K562 (cell line): ENCODE results near the gene ZCCHC8. TPM values are rescaled to one million over a fixed set of nuclear protein-coding genes. Genes with fewer than 3 reads are reported as not detected.
A peak's percentile ranks its signal among the peaks of the same experiment; 100 is the strongest.

Source experiments
- ATF3 ChIP-seq, 2 experiments: fragments of 450-650 bp in 1 of 2; sonication (generic) in 1 of 2; formaldehyde crosslinking in 1 of 2; IDR thresholded peaks in 1 of 2; conservative IDR thresholded peaks in 1 of 2; 2 replicates each; pipeline versions ENCODE4 v1.6.1 to v1.8.1; 2016 to 2023; ENCODE audit warnings: mild to moderate bottlenecking in 2 of 2, moderate library complexity in 2 of 2, inconsistent platforms in 1 of 2, missing genetic modification reagents in 1 of 2
- CHD1 ChIP-seq: fragments of 200-600 bp; sonication (generic); IDR thresholded peaks from one replicate; pipeline ENCODE4 v1.6.1; 2012; ENCODE audit warnings: mild to moderate bottlenecking, moderate library complexity, low read length, inconsistent platforms
- CREM ChIP-seq: IDR thresholded peaks from 2 replicates; pipeline ENCODE4 v1.6.1; 2014; ENCODE audit warnings: antibody characterized with exemption, low read depth
- E2F6 ChIP-seq, 2 experiments: IDR thresholded peaks; 2 replicates each; pipeline ENCODE4 v1.6.1; 2011; ENCODE audit warnings: borderline replicate concordance in 1 of 2, control low read depth in 1 of 2, low read depth in 1 of 2, low read length in 1 of 2, mild to moderate bottlenecking in 1 of 2, mixed read lengths in 1 of 2, moderate library complexity in 1 of 2; ENCODE audit not compliant: insufficient read depth in 1 of 2, insufficient read length in 1 of 2, poor library complexity in 1 of 2, severe bottlenecking in 1 of 2; ENCODE audit errors: extremely low read depth in 1 of 2
- E2F8 ChIP-seq: fragments of 450-650 bp; IDR thresholded peaks from 2 replicates; pipeline ENCODE4 v1.7.1; 2018; ENCODE audit warnings: mild to moderate bottlenecking, low read depth; ENCODE audit not compliant: partially characterized antibody
- ERF ChIP-seq: fragments of 450-650 bp; formaldehyde crosslinking; IDR thresholded peaks from 2 replicates; pipeline ENCODE4 v1.4.0; 2020; ENCODE audit warnings: mild to moderate bottlenecking, mixed read lengths
- FOXA3 ChIP-seq, 2 experiments: fragments of 450-650 bp in 1 of 2; sonication (generic) in 1 of 2; formaldehyde crosslinking; IDR thresholded peaks in 1 of 2; conservative IDR thresholded peaks in 1 of 2; 2 replicates each; pipeline versions ENCODE4 v1.4.0 to v1.8.0; 2020 to 2022; ENCODE audit warnings: mild to moderate bottlenecking in 2 of 2, missing genetic modification reagents in 1 of 2
- FOXP1 ChIP-seq: sonication (generic); formaldehyde crosslinking; IDR thresholded peaks from 2 replicates; pipeline ENCODE4 v1.8.0; 2022; ENCODE audit warnings: mild to moderate bottlenecking, missing genetic modification reagents
- HDAC3 ChIP-seq: fragments of 450-650 bp; IDR thresholded peaks from 2 replicates; pipeline ENCODE4 v1.6.1; 2018; ENCODE audit warnings: borderline replicate concordance, mild to moderate bottlenecking, moderate library complexity; ENCODE audit not compliant: partially characterized antibody
- MYC ChIP-seq, 2 experiments: fragments of 250-450 bp in 1 of 2; sonication (Bioruptor Pico) in 1 of 2; IDR thresholded peaks; 2 replicates each; pipeline versions ENCODE4 v1.5.1 to v1.6.1; 2012 to 2021; ENCODE audit warnings: low read depth in 2 of 2, borderline replicate concordance in 1 of 2, improper control_type of control experiment in 1 of 2, low read length in 1 of 2, mild to moderate bottlenecking in 1 of 2, moderate library complexity in 1 of 2
- PHF20 ChIP-seq: fragments of 450-650 bp; IDR thresholded peaks from 2 replicates; pipeline ENCODE4 v1.6.1; 2018; ENCODE audit not compliant: partially characterized antibody
- RBM22 ChIP-seq: fragments of 200-400 bp; formaldehyde crosslinking; IDR thresholded peaks from 2 replicates; pipeline ENCODE4 v1.6.1; 2018; ENCODE audit warnings: low read length, low read depth; ENCODE audit not compliant: poor library complexity, severe bottlenecking
- SAP30 ChIP-seq: fragments of 200-600 bp; sonication (generic); IDR thresholded peaks from 2 replicates; pipeline ENCODE4 v1.6.1; 2012; ENCODE audit warnings: borderline replicate concordance, low read depth, mild to moderate bottlenecking, moderate library complexity, low read length, control low read depth, inconsistent platforms; ENCODE audit not compliant: insufficient read depth, poor library complexity, severe bottlenecking
- SRSF3 ChIP-seq: fragments of 200-400 bp; formaldehyde crosslinking; IDR thresholded peaks from 2 replicates; pipeline ENCODE4 v1.6.1; 2016; ENCODE audit warnings: mild to moderate bottlenecking, low read length, moderate library complexity; ENCODE audit not compliant: insufficient read depth
- STAG1 ChIP-seq: sonication (generic); formaldehyde crosslinking; IDR thresholded peaks from 2 replicates; pipeline ENCODE4 v1.5.0; 2020; ENCODE audit warnings: missing genetic modification reagents, borderline replicate concordance
- TAF1 ChIP-seq: IDR thresholded peaks from 2 replicates; pipeline ENCODE4 v1.6.1; 2011; ENCODE audit warnings: mild to moderate bottlenecking, low read length, moderate library complexity; ENCODE audit not compliant: insufficient read depth, control insufficient read depth, severe bottlenecking; ENCODE audit errors: extremely low read depth
- TAL1 ChIP-seq: fragments of 450-650 bp; IDR thresholded peaks from 2 replicates; pipeline ENCODE4 v1.6.1; 2016; ENCODE audit warnings: mild to moderate bottlenecking
- XRCC5 ChIP-seq: fragments of 200-400 bp; formaldehyde crosslinking; IDR thresholded peaks from 2 replicates; pipeline ENCODE4 v1.6.1; 2017; ENCODE audit warnings: low read depth, mild to moderate bottlenecking, low read length
- ZC3H4 ChIP-seq: sonication (generic); formaldehyde crosslinking; IDR thresholded peaks from 2 replicates; pipeline ENCODE4 v1.9.0; 2021; ENCODE audit warnings: missing genetic modification reagents, borderline replicate concordance
- polyA plus RNA-seq, 8 experiments: library from polyadenylated mRNA; depleted of rRNA in 4 of 8; stranded (reverse) in 5 of 8; unstranded in 3 of 8; fragments of >200 nt; fragmentation: Nextera tagmentation in 2 of 8; fragmentation: Illumina TruSeq in 1 of 8; extraction: Ambion mirVana in 2 of 8; extraction: Trizol in 1 of 8; gene quantifications; 2 replicates each; pipeline versions ENCODE4 v1.2.1 to v1.2.3, GENCODE V29; 2011 to 2014; ENCODE audit warnings: inconsistent platforms in 1 of 8, missing spikeins in 1 of 8
- total RNA-seq, 7 experiments: library from RNA; depleted of rRNA in 6 of 7; stranded (reverse); fragments of >200 nt in 6 of 7; fragmentation: Illumina TruSeq in 2 of 7; extraction: Trizol in 2 of 7; gene quantifications; 2 replicates each; pipeline versions ENCODE4 v1.2.1 to v1.2.3, GENCODE V29; 2011 to 2021; ENCODE audit warnings: low replicate concordance in 1 of 7

ZCCHC8 gene
- total and polyA plus RNA-seq, 9 of the 15 experiments (the other 6 are each of a cell fraction or from before 2014, with no cell fraction given), result 14.8 to 50.9 (median 34.1) TPM

- TF ChIP-seq TAF1, result peak; percentile 29
- peak; percentile 79 for TF ChIP-seq CREM
- peak; percentile 8 for TF ChIP-seq SAP30
- peak; percentile 95 for TF ChIP-seq ATF3 (IDR thresholded peaks at IDR 0.05)
- TF ChIP-seq ATF3 (CRISPR knock-in tag; conservative IDR thresholded peaks at IDR 0.05), result no peak
- 0 out of 2 replicates have a peak, but pooled peaks have one; percentile 39 for TF ChIP-seq STAG1 (CRISPR knock-in tag)
- TF ChIP-seq XRCC5, result 0 out of 2 replicates have a peak, but pooled peaks have one; percentile 10
- TF ChIP-seq ZC3H4 (CRISPR knock-in tag), result peak; percentile 82; the same call in 1 of the 2 replicates
- no peak for TF ChIP-seq E2F8
- TF ChIP-seq RBM22, result peak; percentile 44
- TF ChIP-seq TAL1, result no peak
- TF ChIP-seq HDAC3, result peak; percentile 10
- TF ChIP-seq MYC (IDR thresholded peaks at IDR 0.05; ENCODE audit: low read depth, low read length), result peak; percentile 63
- TF ChIP-seq MYC (CRISPR knock-in tag; IDR thresholded peaks at IDR 0.05; ENCODE audit: borderline replicate concordance, low read depth), result no peak
- peak; percentile 35 to 92; a peak in 3 of 4 replicates for TF ChIP-seq FOXA3 (CRISPR knock-in tag; conservative IDR thresholded peaks at IDR 0.05 in 1 of 2, IDR thresholded peaks at IDR 0.05 in 1 of 2)
- 0 out of 2 replicates have a peak, but pooled peaks have one; percentile 21 for TF ChIP-seq ERF (CRISPR knock-in tag)
- peak; percentile 91; the same call in 1 of the 2 replicates for TF ChIP-seq SRSF3
- TF ChIP-seq FOXP1 (CRISPR knock-in tag), result peak; percentile 80; the same call in 1 of the 2 replicates
- peak in 1 of 2 experiments; percentile 13 for TF ChIP-seq E2F6 (IDR thresholded peaks at IDR 0.05; ENCODE audit: borderline replicate concordance in 1 of 2, extremely low read depth in 1 of 2, insufficient read depth in 1 of 2, insufficient read length in 1 of 2, low read depth in 1 of 2, low read length in 1 of 2, poor library complexity in 1 of 2, severe bottlenecking in 1 of 2)
- TF ChIP-seq CHD1, result peak; percentile 11
- TF ChIP-seq PHF20, result peak; percentile 31
Observed at GRCh38 chr12:122499991-122500684, 594 bp downstream of the ZCCHC8 start (continued).
